DOHH2 (cell line): Measurements from ENCODE around the gene C17orf58.

Source experiments
- H3F3A ChIP-seq: fragments of 200-600 bp; sonication (generic), shearing (Covaris generic); 2 replicates; pipeline ENCODE4 v1.6.0; 2016; ENCODE audit warnings: antibody characterized with exemption, mild to moderate bottlenecking; ENCODE audit not compliant: control insufficient read depth, insufficient read depth
- H3K27ac ChIP-seq: fragments of 200-600 bp; sonication (generic); 2 replicates; pipeline ENCODE4 v1.5.1; 2014; ENCODE audit warnings: low read depth, mild to moderate bottlenecking, low read length, moderate library complexity
- H3K27me3 ChIP-seq: fragments of 200-600 bp; sonication (generic); 2 replicates; pipeline ENCODE4 v1.6.1; 2014; ENCODE audit warnings: mild to moderate bottlenecking, low read length, mixed read lengths; ENCODE audit not compliant: control insufficient read depth
- H3K36me3 ChIP-seq: fragments of 200-600 bp; sonication (generic); 2 replicates; pipeline ENCODE4 v1.6.1; 2014; ENCODE audit warnings: mild to moderate bottlenecking, low read length, moderate library complexity, mixed read lengths; ENCODE audit not compliant: control insufficient read depth
- H3K4me1 ChIP-seq: fragments of 200-600 bp; sonication (generic); 2 replicates; pipeline ENCODE4 v1.6.1; 2014; ENCODE audit warnings: mild to moderate bottlenecking, low read length, mixed read lengths; ENCODE audit not compliant: control insufficient read depth
- H3K4me2 ChIP-seq: fragments of 200-600 bp; sonication (generic); 2 replicates; pipeline ENCODE4 v1.6.0; 2014; ENCODE audit warnings: mild to moderate bottlenecking, low read length, moderate library complexity
- H3K4me3 ChIP-seq: fragments of 200-600 bp; sonication (generic); 2 replicates; pipeline ENCODE4 v1.5.1; 2014; ENCODE audit warnings: mild to moderate bottlenecking, low read length, mixed read lengths
- H3K79me2 ChIP-seq: fragments of 200-600 bp; sonication (generic); 2 replicates; pipeline ENCODE4 v1.6.1; 2014; ENCODE audit warnings: mild to moderate bottlenecking, low read length, mixed read lengths; ENCODE audit not compliant: control insufficient read depth
- H3K9me2 ChIP-seq: fragments of 200-600 bp; sonication (generic); replicated peaks from 2 replicates; pipeline ENCODE4 v1.6.1; 2014; ENCODE audit warnings: mild to moderate bottlenecking, low read length, mixed read lengths; ENCODE audit not compliant: control insufficient read depth
- H3K9me3 ChIP-seq: fragments of 200-600 bp; sonication (generic); 2 replicates; pipeline ENCODE4 v1.6.1; 2014; ENCODE audit warnings: antibody characterized with exemption, low read length, mixed read lengths; ENCODE audit not compliant: control insufficient read depth, insufficient read depth
- H4K20me1 ChIP-seq: fragments of 200-600 bp; sonication (generic); 2 replicates; pipeline ENCODE4 v1.6.0; 2014; ENCODE audit warnings: low read depth, mild to moderate bottlenecking, antibody characterized with exemption, low read length, moderate library complexity; ENCODE audit not compliant: control insufficient read depth, insufficient read depth
- CTCF ChIP-seq: fragments of 200-600 bp; sonication (generic); IDR thresholded peaks from one replicate; pipeline ENCODE4 v1.5.1; 2014; ENCODE audit warnings: antibody characterized with exemption, mild to moderate bottlenecking, low read depth, low read length; ENCODE audit not compliant: poor library complexity, severe bottlenecking
- EZH2phosphoT487 ChIP-seq: fragments of 200-600 bp; sonication (generic); IDR thresholded peaks from 2 replicates; pipeline ENCODE4 v1.6.1; 2017; ENCODE audit warnings: borderline replicate concordance, mild to moderate bottlenecking, antibody characterized with exemption, low read length, moderate library complexity, mixed read lengths

C17orf58 gene

GRCh38 chr17:68004201-68004600, 7.9 kb upstream of the C17orf58 start:
- TF ChIP-seq EZH2phosphoT487 (no peak), CTCF (no peak)
- Histone ChIP-seq H3F3A (no peaks in the 10 kb centered on the region), H3K36me3 (no peaks in the 10 kb centered on the region), H3K9me2 (no peaks in the 10 kb centered on the region), H3K27ac (no peak overlapping the region), H3K79me2 (no peaks in the 10 kb centered on the region), H3K4me2 (no peak overlapping the region), H3K9me3 (no peaks in the 10 kb centered on the region), H3K27me3 (no peaks in the 10 kb centered on the region), H4K20me1 (no peaks in the 10 kb centered on the region), H3K4me3 (no peak overlapping the region), H3K4me1 (no peaks in the 10 kb centered on the region)

DNA sequence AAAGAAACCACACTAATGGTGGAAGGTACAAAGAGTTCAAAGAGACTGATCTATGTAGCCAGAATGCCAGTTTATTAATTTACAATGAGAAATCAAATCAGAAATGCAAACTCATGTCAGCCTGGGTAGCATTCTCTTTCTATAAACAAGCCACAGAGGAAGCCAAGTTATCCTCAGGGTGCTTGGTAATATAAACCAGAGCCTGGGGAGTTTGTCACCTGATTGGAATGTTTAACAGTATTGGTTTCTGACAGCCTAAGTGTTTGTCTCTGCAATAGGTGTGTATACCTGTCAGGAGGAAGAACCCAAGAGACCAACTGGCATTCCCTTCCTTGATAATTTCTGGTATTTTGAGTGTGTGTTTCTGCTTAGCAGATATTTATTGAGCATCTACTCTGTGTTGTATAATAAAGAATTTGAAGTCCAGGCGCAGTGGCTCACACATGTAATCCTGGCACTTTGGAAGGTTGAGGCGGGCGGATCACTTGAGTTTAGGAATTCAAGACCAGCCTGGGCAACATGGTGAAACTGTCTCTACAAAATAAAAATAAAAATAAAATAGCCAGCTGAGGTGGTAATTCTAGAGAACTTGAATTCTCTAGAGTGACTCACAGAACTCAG, 3.1 kb upstream of the C17orf58 start:
- H3K27me3 ChIP-seq: peaks cover 24% of the 10 kb centered on the region
- H3F3A ChIP-seq: peaks cover 9% of the 10 kb centered on the region
- no peaks in the 10 kb centered on the region for H3K9me2 ChIP-seq
- H3K36me3 ChIP-seq: no peaks in the 10 kb centered on the region
- H3K79me2 ChIP-seq: no peaks in the 10 kb centered on the region
- no peak overlapping the region for H3K4me2 ChIP-seq
- H3K4me3 ChIP-seq: no peak overlapping the region
- no peaks in the 10 kb centered on the region for H3K9me3 ChIP-seq
- TF ChIP-seq EZH2phosphoT487 (no peak), CTCF (no peak)
- no peaks in the 10 kb centered on the region for H4K20me1 ChIP-seq
- H3K27ac ChIP-seq: no peak overlapping the region
- H3K4me1 ChIP-seq: peaks cover 23% of the 10 kb centered on the region

DNA sequence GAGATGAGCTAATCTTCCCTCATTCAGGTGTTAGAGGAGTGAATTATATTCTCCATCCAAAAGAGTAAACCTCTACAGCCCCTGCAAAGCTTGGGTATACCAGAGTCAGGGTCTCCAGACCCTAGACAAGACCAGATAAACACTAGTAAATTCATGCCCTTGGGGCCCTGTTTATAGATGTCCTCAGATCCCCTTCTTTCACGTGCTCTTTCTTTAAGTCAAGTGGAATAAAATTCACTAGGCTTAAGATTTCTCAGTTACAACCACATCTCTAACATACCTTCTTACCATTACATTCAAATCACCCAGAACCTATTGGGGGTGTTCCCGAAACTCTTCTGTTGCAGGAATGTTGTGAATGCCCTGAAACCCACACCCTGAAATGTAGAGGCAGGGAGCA, 2.2 kb upstream of the C17orf58 start:
- no peaks in the 10 kb centered on the region for H4K20me1 ChIP-seq
- peaks cover 28% of the 10 kb centered on the region for H3K4me1 ChIP-seq
- no peak overlapping the region for H3K27ac ChIP-seq
- TF ChIP-seq CTCF (no peak), EZH2phosphoT487 (no peak)
- no peaks in the 10 kb centered on the region for H3K9me2 ChIP-seq
- no peak overlapping the region for H3K4me2 ChIP-seq
- peaks cover 10% of the 10 kb centered on the region for H3F3A ChIP-seq
- H3K9me3 ChIP-seq: no peaks in the 10 kb centered on the region
- H3K79me2 ChIP-seq: no peaks in the 10 kb centered on the region; the same call in 1 of the 2 replicates
- H3K4me3 ChIP-seq: no peak overlapping the region
- peaks cover 24% of the 10 kb centered on the region for H3K27me3 ChIP-seq
- no peaks in the 10 kb centered on the region for H3K36me3 ChIP-seq
